GM12878 (cell line): ENCODE measurements around the gene VTA1.

ENCODE experiments used
- LARP7 ChIP-seq: fragments of 450-650 bp; IDR thresholded peaks from 2 replicates; pipeline ENCODE4 v1.6.1; 2017; ENCODE audit warnings: mild to moderate bottlenecking
- TCF12 ChIP-seq: IDR thresholded peaks from 2 replicates; pipeline ENCODE4 v1.6.1; 2011; ENCODE audit warnings: low read depth, mild to moderate bottlenecking, low read length

GRCh38 chr6:142153196-142153595 is 6.1 kb downstream of the VTA1 start:
- TF ChIP-seq LARP7: no peak
- no peak for TF ChIP-seq TCF12
